ENCODE data around the gene MOB2. TPM values are rescaled to one million over a fixed set of nuclear protein-coding genes. Genes with fewer than 3 reads are reported as not detected.

MOB2 gene
- total and polyA plus RNA-seq, 9 of the 15 experiments (the other 6 are each of a cell fraction or from before 2014, with no cell fraction given) = 0.17 to 36.8 (median 19.2) TPM

GRCh38 chr11:1478011-1478410 is 8.6 kb downstream of the MOB2 start:
- ATAC-seq (no peak), DNase-seq (ENCODE audit: extremely low read depth in 1 of 4, low spot score in 3 of 4) (no peak), FAIRE-seq (no peak)
- BruUV-seq (replicated peaks) = no TSS peak
- Histone ChIP-seq H3K27me3 (ENCODE audit: control insufficient read depth in 2 of 2, insufficient read depth in 2 of 2, low read length in 2 of 2) (no peaks in the 10 kb centered on the region), H3K9me1 (ENCODE audit: control insufficient read depth, insufficient read depth, low read length) (no peaks in the 10 kb centered on the region), H3K9me3 (replicated peaks; ENCODE audit: control insufficient read depth, insufficient read depth, low read depth, low read length) (no peaks in the 10 kb centered on the region), H3K4me3 (no peak overlapping the region), H4K20me1 (replicated peaks; ENCODE audit: control insufficient read depth, insufficient read depth, low read length) (peaks cover 5% of the 10 kb centered on the region; the same call in 1 of the 2 replicates), H3K79me2 (ENCODE audit: control insufficient read depth, insufficient read depth, low read length) (no peaks in the 10 kb centered on the region), H3K4me2 (ENCODE audit: insufficient read depth, low read length) (no peak overlapping the region), H2AFZ (ENCODE audit: low read depth, low read length) (no peak overlapping the region), H3K9ac (ENCODE audit: insufficient read depth in 1 of 2, low read depth in 2 of 2, low read length in 2 of 2) (no peak overlapping the region), H3K4me1 (replicated peaks in 1 of 2; ENCODE audit: control insufficient read depth in 2 of 2, insufficient read depth in 2 of 2, low read length in 2 of 2) (peaks cover 0 to 7% of the 10 kb centered on the region in 2 experiments; a peak in 1 of 5 replicates), H3K27ac (ENCODE audit: extremely low read depth, low read depth, low read length) (no peak overlapping the region), H3K36me3 (ENCODE audit: control insufficient read depth, insufficient read depth, low read length) (peaks cover 9% of the 10 kb centered on the region; the same call in 1 of the 3 replicates)
- in situ Hi-C loops (cut with MboI) = no loop called here
- ChIA-PET CTCF (ENCODE audit: low intra/inter-chr PET ratio) (no interaction called here), POLR2A (interaction anchor here (0.7 kb wide), 1 partner anchor 9 kb away, joined by 3 read pairs; the partner anchor contains the start of gene MOB2)
- TF ChIP-seq ZNF780A (CRISPR knock-in tag; IDR thresholded peaks at IDR 0.05) = no peak
- no peak for TF ChIP-seq TAF7 (tag; IDR thresholded peaks at IDR 0.05)
- TF ChIP-seq MBD2 (IDR thresholded peaks at IDR 0.05; ENCODE audit: borderline replicate concordance, low read depth) = no peak
- TF ChIP-seq RFX5 (IDR thresholded peaks at IDR 0.05; ENCODE audit: low read depth, low read length) = no peak
- TF ChIP-seq ZNF408 (CRISPR knock-in tag; IDR thresholded peaks at IDR 0.05; ENCODE audit: low read depth) = no peak
- no peak for TF ChIP-seq GATAD2A (IDR thresholded peaks at IDR 0.05)
- no peak for TF ChIP-seq TFAP4 (CRISPR knock-in tag; IDR thresholded peaks at IDR 0.05; ENCODE audit: borderline replicate concordance)
- TF ChIP-seq ZNF79 (CRISPR knock-in tag; IDR thresholded peaks at IDR 0.05; ENCODE audit: low read depth) = no peak
- no peak for TF ChIP-seq NFATC3 (IDR thresholded peaks at IDR 0.05)
- TF ChIP-seq KDM2B (CRISPR knock-in tag; IDR thresholded peaks at IDR 0.05) = no peak
- no peak for TF ChIP-seq SPI1 (IDR thresholded peaks at IDR 0.05; ENCODE audit: borderline replicate concordance, low read depth, low read length)
- TF ChIP-seq CLOCK (CRISPR knock-in tag; IDR thresholded peaks at IDR 0.05; ENCODE audit: borderline replicate concordance) = no peak
- TF ChIP-seq ZNF12 (CRISPR knock-in tag; IDR thresholded peaks at IDR 0.05) = no peak
- no peak for TF ChIP-seq ZNF449 (CRISPR knock-in tag; IDR thresholded peaks at IDR 0.05)
- TF ChIP-seq PRPF4 (IDR thresholded peaks at IDR 0.05; ENCODE audit: insufficient read depth, low read depth, low read length, poor library complexity, severe bottlenecking) = no peak
- TF ChIP-seq EHMT2 (IDR thresholded peaks at IDR 0.05) = no peak
- no peak for TF ChIP-seq MED1 (CRISPR knock-in tag; IDR thresholded peaks at IDR 0.05; ENCODE audit: borderline replicate concordance)
- intact Hi-C loops (cut with micrococcal nuclease) = no loop called here
- WGBS (ENCODE audit: insufficient coverage, low coverage, missing lambda C conversion rate) = 90% methylated on average over 9 of the region's 13 CpGs
